Mesodermal cell (in vitro differentiated cells): ENCODE measurements around the gene OSTN. TPM values are rescaled to one million over a fixed set of nuclear protein-coding genes. Genes with fewer than 3 reads are reported as not detected.

Experiments used
- H3K27ac ChIP-seq: 2 replicates; pipeline ENCODE4 v1.7.0; 2013; ENCODE audit warnings: mild to moderate bottlenecking, low read depth, low read length, moderate library complexity; ENCODE audit not compliant: severe bottlenecking
- H3K36me3 ChIP-seq: 2 replicates; pipeline ENCODE4 v1.7.1; 2013; ENCODE audit warnings: mild to moderate bottlenecking, low read length, moderate library complexity; ENCODE audit not compliant: control insufficient read depth, insufficient read depth
- H3K4me1 ChIP-seq: one replicate; pipeline ENCODE4 v1.7.1; 2013; ENCODE audit warnings: mild to moderate bottlenecking, low read length; ENCODE audit not compliant: insufficient read depth, control insufficient read depth, poor library complexity, severe bottlenecking
- H3K4me3 ChIP-seq: 2 replicates; pipeline ENCODE4 v1.7.0; 2013; ENCODE audit warnings: low read length, control low read depth, mild to moderate bottlenecking; ENCODE audit not compliant: insufficient read depth, poor library complexity, severe bottlenecking; ENCODE audit errors: extremely low read depth
- H3K9me3 ChIP-seq: 2 replicates; pipeline ENCODE4 v1.7.1; 2013; ENCODE audit warnings: mild to moderate bottlenecking, low read length, moderate library complexity; ENCODE audit not compliant: control insufficient read depth
- WGBS, 2 experiments: methylation state at CpG; one replicate each; pipeline ENCODE4 v1.1.5; 2013; ENCODE audit warnings: missing lambda C conversion rate in 2 of 2; ENCODE audit not compliant: insufficient coverage in 2 of 2; 5-methylcytosine and 5-hydroxymethylcytosine counted together
- polyA plus RNA-seq, 2 experiments: library from polyadenylated mRNA; stranded (reverse); fragments of 50-300 nt; gene quantifications; one replicate each; pipeline ENCODE4 v1.2.3, GENCODE V29; 2013

Gene OSTN, protein sequence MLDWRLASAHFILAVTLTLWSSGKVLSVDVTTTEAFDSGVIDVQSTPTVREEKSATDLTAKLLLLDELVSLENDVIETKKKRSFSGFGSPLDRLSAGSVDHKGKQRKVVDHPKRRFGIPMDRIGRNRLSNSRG
- polyA plus RNA-seq (2013, experiment 1 of 2), result not detected
- 0.10 TPM for polyA plus RNA-seq (2013, experiment 2 of 2)

- 67 to 100% methylated on average over 1 of the region's 3 CpGs for WGBS, 2 experiments
- H3K36me3 ChIP-seq, result no peaks in the 10 kb centered on the region
Observed at GRCh38 chr3:191198932-191199331, at the start of gene OSTN. Gene OSTN, plus strand, starts transcription at chr3:191199241. Its CDS starts 13,292 bp downstream, at chr3:191212533.

DNA sequence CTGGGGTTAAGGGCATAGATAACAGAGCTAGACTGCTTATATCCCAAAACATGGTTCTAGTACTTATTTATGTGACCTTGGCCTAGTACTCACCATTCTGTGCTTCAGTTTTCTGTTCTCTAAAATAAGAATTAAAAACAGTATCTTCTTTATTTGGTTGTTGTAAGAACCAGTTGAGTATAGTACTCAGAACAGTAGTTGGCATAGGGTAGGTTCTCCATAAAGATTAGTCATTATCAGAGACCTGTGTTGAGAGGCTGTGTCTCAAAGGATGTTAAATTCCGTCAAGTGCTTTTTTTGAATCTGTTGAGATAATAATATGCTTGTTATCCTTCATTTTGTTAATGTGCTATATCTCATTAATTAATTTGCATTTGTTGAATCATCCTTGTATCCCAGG lies 47.4 kb upstream of the OSTN start:
- Histone ChIP-seq H3K9me3 (peaks cover 11% of the 10 kb centered on the region), H3K4me3 (no peak overlapping the region), H3K4me1 (no peaks in the 10 kb centered on the region), H3K27ac (no peak overlapping the region), H3K36me3 (no peaks in the 10 kb centered on the region)
- no CpG with 5 or more reads among the region's 1 CpG for WGBS, 2 experiments

More at GRCh38 chr3:191198932-191199331, at the start of gene OSTN:
- Histone ChIP-seq H3K4me3 (no peak within 1 kb of the TSS), H3K4me1 (no peaks in the 10 kb centered on the region), H3K27ac (no peak within 1 kb of the TSS), H3K9me3 (no peaks in the 10 kb centered on the region)

- peaks cover 11% of the 10 kb centered on the region for H3K9me3 ChIP-seq
- no peaks in the 10 kb centered on the region for H3K36me3 ChIP-seq
- H3K27ac ChIP-seq, result no peak overlapping the region
- no peaks in the 10 kb centered on the region for H3K4me1 ChIP-seq
- no peak overlapping the region for H3K4me3 ChIP-seq
Observed at GRCh38 chr3:191154827-191155226, 44.2 kb upstream of the OSTN start.

DNA sequence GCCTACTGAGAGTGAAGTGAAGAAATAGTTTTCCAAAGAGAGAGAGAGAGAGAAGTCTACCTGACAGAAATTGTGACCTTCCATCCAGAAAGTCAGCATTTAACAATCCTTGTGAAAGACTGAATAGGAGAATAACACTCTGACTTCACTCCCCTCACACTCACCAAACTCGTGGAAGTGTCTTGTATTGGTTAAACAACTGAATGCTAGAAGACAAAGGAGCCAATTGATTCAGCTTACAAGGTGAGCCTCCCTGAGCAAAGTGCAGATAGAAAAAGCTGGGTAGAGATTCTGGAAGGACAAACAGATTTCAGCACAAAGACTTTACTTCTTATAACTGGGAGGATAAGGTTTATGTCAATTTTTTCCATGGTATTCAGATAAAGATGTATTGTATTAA lies 40.8 kb upstream of the OSTN start:
- no CpG with 5 or more reads among the region's 1 CpG for WGBS, 2 experiments
- Histone ChIP-seq H3K4me1 (no peaks in the 10 kb centered on the region), H3K9me3 (peaks cover 11% of the 10 kb centered on the region), H3K27ac (no peak overlapping the region), H3K36me3 (no peaks in the 10 kb centered on the region), H3K4me3 (no peak overlapping the region)

DNA sequence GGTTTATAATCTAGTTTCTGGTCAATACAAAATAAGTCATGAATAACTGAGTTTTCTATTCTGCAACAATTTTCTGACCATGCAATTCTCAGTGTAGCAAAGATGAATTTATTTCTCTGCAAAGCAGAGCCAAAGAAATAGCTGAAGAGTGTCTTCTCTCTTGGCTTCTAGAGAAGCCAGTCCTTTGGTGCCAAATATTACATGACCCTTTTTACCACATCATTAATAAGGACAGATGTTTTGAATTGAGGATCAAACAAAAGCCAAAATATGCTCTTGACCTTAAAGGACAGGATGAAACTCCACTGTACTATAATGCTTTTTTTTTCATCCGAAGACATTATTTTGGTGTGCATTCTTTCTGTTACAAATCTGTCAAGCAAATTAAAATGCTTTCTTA lies 40.2 kb upstream of the OSTN start:
- Histone ChIP-seq H3K4me1 (no peaks in the 10 kb centered on the region), H3K9me3 (peaks cover 11% of the 10 kb centered on the region), H3K27ac (no peak overlapping the region), H3K4me3 (no peak overlapping the region), H3K36me3 (no peaks in the 10 kb centered on the region)
- WGBS, 2 experiments, result no CpG with 5 or more reads among the region's 1 CpG

DNA sequence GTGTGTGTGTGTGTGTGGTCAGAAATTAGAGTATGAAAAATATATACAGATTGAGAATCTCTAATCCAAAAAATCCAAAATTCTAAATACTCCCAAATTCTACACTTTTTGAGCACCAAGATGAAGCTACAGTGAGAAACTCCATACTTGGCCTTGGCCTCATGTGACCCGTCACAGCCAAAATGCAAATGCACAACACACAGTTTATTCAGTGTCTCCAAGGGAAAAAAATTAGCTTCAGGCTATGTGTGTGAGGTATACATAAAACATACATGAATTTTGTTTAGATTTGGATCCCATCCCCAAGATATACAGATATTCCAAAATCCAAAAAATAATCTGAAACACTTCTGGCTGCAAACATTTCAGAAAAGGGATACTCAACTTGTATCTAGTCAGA lies 33.2 kb upstream of the OSTN start:
- Histone ChIP-seq H3K4me1 (no peaks in the 10 kb centered on the region), H3K36me3 (no peaks in the 10 kb centered on the region), H3K9me3 (no peaks in the 10 kb centered on the region), H3K4me3 (no peak overlapping the region), H3K27ac (no peak overlapping the region)
- no CpG with 5 or more reads among the region's 1 CpG for WGBS, 2 experiments

- no CpG with 5 or more reads among the region's 3 CpGs for WGBS, 2 experiments
- Histone ChIP-seq H3K36me3 (no peaks in the 10 kb centered on the region), H3K9me3 (no peaks in the 10 kb centered on the region), H3K4me3 (no peak overlapping the region), H3K27ac (no peak overlapping the region), H3K4me1 (no peaks in the 10 kb centered on the region)
Observed at GRCh38 chr3:191166368-191166767, 32.7 kb upstream of the OSTN start.

- H3K9me3 ChIP-seq, result no peaks in the 10 kb centered on the region
- no peaks in the 10 kb centered on the region for H3K36me3 ChIP-seq
- no peaks in the 10 kb centered on the region for H3K4me1 ChIP-seq
- H3K27ac ChIP-seq, result no peak overlapping the region
- no peak overlapping the region for H3K4me3 ChIP-seq
Observed at GRCh38 chr3:191169566-191169965, 29.5 kb upstream of the OSTN start.

DNA sequence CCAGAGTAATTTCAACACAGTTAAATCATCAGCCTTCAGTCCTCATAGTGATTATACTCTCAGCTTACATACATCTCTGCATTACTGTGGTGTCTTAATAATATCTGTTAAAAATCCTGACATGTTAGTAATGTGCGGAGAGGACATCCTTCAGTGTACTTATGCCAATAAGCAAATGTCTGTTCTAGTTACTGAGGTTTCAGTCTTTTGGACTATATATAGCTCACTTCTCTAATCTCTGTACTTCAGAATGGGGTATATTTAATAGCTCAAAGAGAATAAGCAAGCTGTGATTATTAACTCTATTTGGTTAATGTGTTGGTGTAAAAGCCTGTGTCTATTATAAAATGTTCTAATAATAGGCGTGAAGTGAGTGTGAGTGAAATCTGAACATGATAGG lies 28.9 kb upstream of the OSTN start:
- H3K36me3 ChIP-seq, result no peaks in the 10 kb centered on the region
- H3K4me3 ChIP-seq, result no peak overlapping the region
- no CpG with 5 or more reads among the region's 2 CpGs for WGBS, 2 experiments
- no peak overlapping the region for H3K27ac ChIP-seq
- H3K4me1 ChIP-seq, result no peaks in the 10 kb centered on the region
- H3K9me3 ChIP-seq, result no peaks in the 10 kb centered on the region

DNA sequence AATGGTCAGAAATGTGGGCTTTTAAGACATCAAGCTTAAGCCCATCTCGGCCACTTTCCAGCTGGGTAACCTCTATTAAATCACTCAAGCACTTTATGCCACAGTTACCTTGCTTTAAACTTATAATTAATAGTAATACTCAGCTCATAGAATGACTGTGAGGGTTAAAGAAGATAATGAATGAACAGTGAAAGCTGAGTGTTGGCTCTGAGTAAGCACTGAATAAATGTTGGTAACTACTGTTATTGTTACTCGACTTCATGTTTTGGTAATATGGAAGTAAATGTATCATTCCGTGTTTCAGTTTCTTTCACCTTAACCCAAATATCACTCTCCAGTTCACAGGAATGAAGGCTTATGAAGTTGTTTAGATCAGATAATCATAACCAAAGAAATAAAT lies 23.9 kb upstream of the OSTN start:
- H3K4me1 ChIP-seq, result no peaks in the 10 kb centered on the region
- WGBS, 2 experiments, result no CpG with 5 or more reads among the region's 3 CpGs
- H3K36me3 ChIP-seq, result no peaks in the 10 kb centered on the region

DNA sequence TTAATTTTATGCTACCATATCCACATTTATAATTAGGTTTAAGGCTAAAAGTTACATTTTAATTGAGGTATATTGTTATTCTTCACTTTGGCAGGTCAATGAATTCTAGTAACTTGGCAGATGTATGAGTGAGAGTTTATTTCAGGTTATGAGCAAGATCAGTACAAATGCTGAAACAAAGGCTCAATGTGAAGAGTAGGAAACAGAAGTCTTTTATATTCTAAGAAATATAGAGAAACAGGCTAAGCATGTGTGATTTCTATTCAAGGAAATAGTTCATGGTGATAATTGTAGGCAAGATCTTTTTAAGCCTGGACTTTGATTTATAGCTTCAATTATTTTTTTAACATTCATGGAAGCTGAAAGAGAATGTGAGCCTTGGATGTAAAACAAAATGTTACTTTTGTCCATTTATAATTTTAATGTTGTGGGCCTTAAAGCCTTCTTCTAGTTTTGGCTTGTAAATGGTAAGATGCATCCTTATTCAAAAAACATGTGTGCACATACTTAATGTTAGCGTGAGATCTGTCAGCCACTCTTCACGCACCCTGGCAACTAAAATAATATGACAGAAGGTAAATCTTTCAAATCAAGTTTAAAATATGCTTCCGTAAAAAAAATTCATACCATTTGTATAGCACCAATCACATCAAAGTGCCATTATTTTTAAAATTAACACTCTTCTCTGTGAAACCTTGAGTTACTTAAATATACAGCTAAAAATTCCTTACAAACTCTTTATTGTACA lies 22.8 kb upstream of the OSTN start:
- H3K36me3 ChIP-seq, result no peaks in the 10 kb centered on the region
- no peaks in the 10 kb centered on the region for H3K4me1 ChIP-seq
- no peak overlapping the region for H3K4me3 ChIP-seq
- no peak overlapping the region for H3K27ac ChIP-seq
- WGBS, 2 experiments, result 100% methylated on average over 3 of the region's 3 CpGs; no CpG with 5 or more reads in 1 of the 2 experiments
- no peaks in the 10 kb centered on the region for H3K9me3 ChIP-seq

More for the DNA sequence above, 23.9 kb upstream of the OSTN start:
- Histone ChIP-seq H3K27ac (no peak overlapping the region), H3K9me3 (no peaks in the 10 kb centered on the region), H3K4me3 (no peak overlapping the region)
